HepG2 (cell line): ENCODE results near the gene IQCK. TPM values are rescaled to one million over a fixed set of nuclear protein-coding genes. Genes with fewer than 3 reads are reported as not detected.
A peak's percentile ranks its signal among the peaks of the same experiment; 100 is the strongest.

ENCODE experiments used
- ARID4A ChIP-seq: sonication (generic); formaldehyde crosslinking; IDR thresholded peaks from 2 replicates; pipeline ENCODE4 v1.5.0; 2020; ENCODE audit warnings: mild to moderate bottlenecking, missing genetic modification reagents, borderline replicate concordance
- FLYWCH1 ChIP-seq: sonication (generic); formaldehyde crosslinking; IDR thresholded peaks from 2 replicates; pipeline ENCODE4 v1.8.1; 2023; ENCODE audit warnings: mild to moderate bottlenecking, missing genetic modification reagents
- HDAC2 ChIP-seq: sonication (generic); formaldehyde crosslinking; IDR thresholded peaks from 2 replicates; pipeline ENCODE4 v1.4.0; 2020; ENCODE audit warnings: missing genetic modification reagents
- JDP2 ChIP-seq: sonication (generic); formaldehyde crosslinking; IDR thresholded peaks from 2 replicates; pipeline ENCODE4 v1.8.1; 2022; ENCODE audit warnings: missing genetic modification reagents, borderline replicate concordance
- NFE2L1 ChIP-seq: sonication (generic); formaldehyde crosslinking; IDR thresholded peaks from 2 replicates; pipeline ENCODE4 v1.4.0; 2020; ENCODE audit warnings: missing genetic modification reagents, mild to moderate bottlenecking, borderline replicate concordance
- SMAD1 ChIP-seq: sonication (generic); formaldehyde crosslinking; IDR thresholded peaks from 2 replicates; pipeline ENCODE4 v1.4.0; 2020; ENCODE audit warnings: missing genetic modification reagents, low read depth, mild to moderate bottlenecking, borderline replicate concordance
- SPEN ChIP-seq: sonication (generic); formaldehyde crosslinking; IDR thresholded peaks from 2 replicates; pipeline ENCODE4 v1.5.1; 2020; ENCODE audit warnings: low read depth, mild to moderate bottlenecking, missing genetic modification reagents
- WIZ ChIP-seq: sonication (generic); formaldehyde crosslinking; IDR thresholded peaks from 2 replicates; pipeline ENCODE4 v1.5.1; 2020; ENCODE audit warnings: mild to moderate bottlenecking, missing genetic modification reagents
- ZNF121 ChIP-seq: sonication (generic); formaldehyde crosslinking; IDR thresholded peaks from 2 replicates; pipeline ENCODE4 v1.5.0; 2020; ENCODE audit warnings: mild to moderate bottlenecking, missing genetic modification reagents
- ZNF160 ChIP-seq: sonication (generic); formaldehyde crosslinking; IDR thresholded peaks from 2 replicates; pipeline ENCODE4 v1.8.0; 2022; ENCODE audit warnings: mild to moderate bottlenecking, inconsistent platforms, missing genetic modification reagents
- ZNF225 ChIP-seq: sonication (generic); formaldehyde crosslinking; IDR thresholded peaks from 2 replicates; pipeline ENCODE4 v1.4.0; 2020; ENCODE audit warnings: mild to moderate bottlenecking, missing genetic modification reagents
- ZNF3 ChIP-seq: IDR thresholded peaks from 2 replicates; pipeline ENCODE4 v1.7.0; 2017; ENCODE audit warnings: inconsistent platforms
- ZNF432 ChIP-seq: sonication (generic); formaldehyde crosslinking; IDR thresholded peaks from 2 replicates; pipeline ENCODE4 v1.5.0; 2020; ENCODE audit warnings: missing genetic modification reagents, mild to moderate bottlenecking, borderline replicate concordance
- ZNF678 ChIP-seq: sonication (generic); formaldehyde crosslinking; IDR thresholded peaks from 2 replicates; pipeline ENCODE4 v1.4.0; 2020; ENCODE audit warnings: mild to moderate bottlenecking, missing genetic modification reagents
- ZSCAN22 ChIP-seq: sonication (generic); formaldehyde crosslinking; IDR thresholded peaks from 2 replicates; pipeline ENCODE4 v1.4.0; 2020; ENCODE audit warnings: mild to moderate bottlenecking, missing genetic modification reagents
- polyA plus RNA-seq, 8 experiments: library from polyadenylated mRNA; depleted of rRNA in 3 of 8; stranded (reverse) in 7 of 8; unstranded in 1 of 8; fragments of >200 nt; fragmentation: Illumina TruSeq in 4 of 8; extraction: Trizol in 4 of 8; gene quantifications; 2 replicates each; pipeline versions ENCODE4 v1.2.1 to v1.2.3, GENCODE V29; 2011 to 2016; ENCODE audit warnings: low read depth in 4 of 8, missing spikeins in 1 of 8, mixed read lengths in 1 of 8; ENCODE audit not compliant: insufficient read depth in 1 of 8
- total RNA-seq, 5 experiments: library from RNA; depleted of rRNA; stranded (reverse); fragments of >200 nt; fragmentation: Illumina TruSeq; extraction: Trizol; gene quantifications; 2 replicates each; pipeline ENCODE4 v1.2.3, GENCODE V29; 2016; ENCODE audit warnings: low read depth in 1 of 5
- TF ChIP-seq, protein P1 (sequence below): sonication (generic); formaldehyde crosslinking; IDR thresholded peaks from 2 replicates; pipeline ENCODE4 v1.4.0; 2020; ENCODE audit warnings: missing genetic modification reagents
- TF ChIP-seq, protein P2 (sequence below): sonication (generic); formaldehyde crosslinking; IDR thresholded peaks from 2 replicates; pipeline ENCODE4 v1.5.0; 2020; ENCODE audit warnings: mild to moderate bottlenecking, missing genetic modification reagents
- TF ChIP-seq, protein P3 (sequence below): sonication (generic); formaldehyde crosslinking; IDR thresholded peaks from 2 replicates; pipeline ENCODE4 v1.4.0; 2020; ENCODE audit warnings: missing genetic modification reagents

IQCK gene
- total and polyA plus RNA-seq, 2 of the 13 experiments (the other 11 are each of a cell fraction or from before 2014, with no cell fraction given) = 5.1 to 7.3 TPM

DNA sequence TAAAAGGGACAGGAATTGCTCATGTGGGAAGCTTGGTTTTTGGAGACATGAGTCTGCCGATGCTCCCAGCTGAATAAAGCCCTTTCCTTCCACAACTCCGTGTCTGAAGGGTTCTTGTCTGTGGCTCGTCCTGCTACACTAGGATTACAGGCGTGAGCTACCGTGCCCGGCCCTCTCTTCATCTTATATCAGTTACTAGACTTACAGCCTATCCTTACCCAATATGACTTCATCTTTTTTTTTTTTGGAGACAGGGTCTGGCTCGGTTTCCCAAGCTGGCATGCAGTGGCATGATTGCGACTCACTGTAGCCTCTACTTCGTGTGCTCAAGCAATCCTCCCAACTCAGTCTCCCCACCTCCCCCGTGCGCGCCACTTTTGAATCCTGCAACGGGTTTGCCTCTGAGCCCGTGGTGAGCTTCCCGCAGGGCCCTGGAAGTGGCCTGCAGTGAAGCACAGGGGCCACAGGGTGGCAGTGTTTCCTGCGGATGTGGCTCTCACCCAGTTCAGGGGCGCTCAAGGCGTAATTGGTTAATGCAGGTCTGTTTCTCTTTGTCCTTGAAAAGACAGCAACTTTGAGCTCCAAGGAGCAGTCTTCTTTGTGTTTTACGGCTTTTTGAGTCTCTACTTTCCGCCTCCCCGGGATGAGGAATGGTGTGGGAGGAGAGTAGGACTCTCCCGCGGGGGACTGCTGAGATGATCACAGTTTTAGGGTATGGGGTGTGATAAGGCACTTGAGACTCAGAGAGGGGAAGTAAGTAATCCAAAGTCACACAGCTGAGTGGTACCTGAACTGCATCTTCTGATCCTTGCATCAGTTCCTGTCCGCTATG lies 189.3 kb downstream of the IQCK start (continued):
- TF ChIP-seq FLYWCH1 (CRISPR knock-in tag) (no peak), JDP2 (CRISPR knock-in tag) (no peak), ZNF121 (CRISPR knock-in tag) (no peak), ARID4A (CRISPR knock-in tag) (no peak), SPEN (CRISPR knock-in tag) (no peak), ZNF3 (CRISPR knock-in tag) (no peak), HDAC2 (CRISPR knock-in tag) (peak; percentile 24; the same call in 1 of the 2 replicates), ZSCAN22 (CRISPR knock-in tag) (no peak), ZNF225 (CRISPR knock-in tag) (no peak), ZNF432 (CRISPR knock-in tag) (no peak), WIZ (CRISPR knock-in tag) (no peak), SMAD1 (no peak), ZNF160 (CRISPR knock-in tag) (no peak), NFE2L1 (CRISPR knock-in tag) (no peak), ZNF678 (no peak)
- TF ChIP-seq, protein P1, sequence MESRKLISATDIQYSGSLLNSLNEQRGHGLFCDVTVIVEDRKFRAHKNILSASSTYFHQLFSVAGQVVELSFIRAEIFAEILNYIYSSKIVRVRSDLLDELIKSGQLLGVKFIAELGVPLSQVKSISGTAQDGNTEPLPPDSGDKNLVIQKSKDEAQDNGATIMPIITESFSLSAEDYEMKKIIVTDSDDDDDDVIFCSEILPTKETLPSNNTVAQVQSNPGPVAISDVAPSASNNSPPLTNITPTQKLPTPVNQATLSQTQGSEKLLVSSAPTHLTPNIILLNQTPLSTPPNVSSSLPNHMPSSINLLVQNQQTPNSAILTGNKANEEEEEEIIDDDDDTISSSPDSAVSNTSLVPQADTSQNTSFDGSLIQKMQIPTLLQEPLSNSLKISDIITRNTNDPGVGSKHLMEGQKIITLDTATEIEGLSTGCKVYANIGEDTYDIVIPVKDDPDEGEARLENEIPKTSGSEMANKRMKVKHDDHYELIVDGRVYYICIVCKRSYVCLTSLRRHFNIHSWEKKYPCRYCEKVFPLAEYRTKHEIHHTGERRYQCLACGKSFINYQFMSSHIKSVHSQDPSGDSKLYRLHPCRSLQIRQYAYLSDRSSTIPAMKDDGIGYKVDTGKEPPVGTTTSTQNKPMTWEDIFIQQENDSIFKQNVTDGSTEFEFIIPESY (CRISPR knock-in tag) = no peak
- TF ChIP-seq, protein P2, sequence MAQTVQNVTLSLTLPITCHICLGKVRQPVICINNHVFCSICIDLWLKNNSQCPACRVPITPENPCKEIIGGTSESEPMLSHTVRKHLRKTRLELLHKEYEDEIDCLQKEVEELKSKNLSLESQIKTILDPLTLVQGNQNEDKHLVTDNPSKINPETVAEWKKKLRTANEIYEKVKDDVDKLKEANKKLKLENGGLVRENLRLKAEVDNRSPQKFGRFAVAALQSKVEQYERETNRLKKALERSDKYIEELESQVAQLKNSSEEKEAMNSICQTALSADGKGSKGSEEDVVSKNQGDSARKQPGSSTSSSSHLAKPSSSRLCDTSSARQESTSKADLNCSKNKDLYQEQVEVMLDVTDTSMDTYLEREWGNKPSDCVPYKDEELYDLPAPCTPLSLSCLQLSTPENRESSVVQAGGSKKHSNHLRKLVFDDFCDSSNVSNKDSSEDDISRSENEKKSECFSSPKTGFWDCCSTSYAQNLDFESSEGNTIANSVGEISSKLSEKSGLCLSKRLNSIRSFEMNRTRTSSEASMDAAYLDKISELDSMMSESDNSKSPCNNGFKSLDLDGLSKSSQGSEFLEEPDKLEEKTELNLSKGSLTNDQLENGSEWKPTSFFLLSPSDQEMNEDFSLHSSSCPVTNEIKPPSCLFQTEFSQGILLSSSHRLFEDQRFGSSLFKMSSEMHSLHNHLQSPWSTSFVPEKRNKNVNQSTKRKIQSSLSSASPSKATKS (CRISPR knock-in tag) = no peak
- TF ChIP-seq, protein P3, sequence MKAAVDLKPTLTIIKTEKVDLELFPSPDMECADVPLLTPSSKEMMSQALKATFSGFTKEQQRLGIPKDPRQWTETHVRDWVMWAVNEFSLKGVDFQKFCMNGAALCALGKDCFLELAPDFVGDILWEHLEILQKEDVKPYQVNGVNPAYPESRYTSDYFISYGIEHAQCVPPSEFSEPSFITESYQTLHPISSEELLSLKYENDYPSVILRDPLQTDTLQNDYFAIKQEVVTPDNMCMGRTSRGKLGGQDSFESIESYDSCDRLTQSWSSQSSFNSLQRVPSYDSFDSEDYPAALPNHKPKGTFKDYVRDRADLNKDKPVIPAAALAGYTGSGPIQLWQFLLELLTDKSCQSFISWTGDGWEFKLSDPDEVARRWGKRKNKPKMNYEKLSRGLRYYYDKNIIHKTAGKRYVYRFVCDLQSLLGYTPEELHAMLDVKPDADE (CRISPR knock-in tag) = no peak
